Fibroblast of mammary gland (primary cell): Measurements from ENCODE around the gene GALK2.

Source experiments
- DNase-seq: peaks from one replicate; pipeline ENCODE4 v3.0.0-alpha.2; 2010; ENCODE audit warnings: low read depth
- H3K4me3 ChIP-seq: 2 replicates; pipeline ENCODE4 v1.5.1; 2011; ENCODE audit warnings: low read depth, mild to moderate bottlenecking, low read length, moderate library complexity; ENCODE audit not compliant: control insufficient read depth
- CTCF ChIP-seq: conservative IDR thresholded peaks from 2 replicates; pipeline ENCODE4 v1.5.1; 2011; ENCODE audit warnings: low read depth, low read length, inconsistent platforms; ENCODE audit not compliant: control insufficient read depth, insufficient read depth

Gene GALK2

GRCh38 chr15:49148727-49149126 is 21.3 kb upstream of the GALK2 start:
- no peak for DNase-seq
- H3K4me3 ChIP-seq: no peak overlapping the region
- TF ChIP-seq CTCF: no peak

- no peak for TF ChIP-seq CTCF
- no peak for DNase-seq
- no peak overlapping the region for H3K4me3 ChIP-seq
These were observed 18.2 kb upstream of the GALK2 start for GRCh38 chr15:49151831-49152230.

GRCh38 chr15:49152552-49153312 is 17.3 kb upstream of the GALK2 start:
- DNase-seq: no peak
- H3K4me3 ChIP-seq: no peak overlapping the region
- TF ChIP-seq CTCF: no peak

GRCh38 chr15:49154359-49154758 is 15.7 kb upstream of the GALK2 start:
- TF ChIP-seq CTCF: no peak
- DNase-seq: peak; percentile 42
- H3K4me3 ChIP-seq: peak overlapping the region; percentile 100

GRCh38 chr15:49154799-49155109 is 15.3 kb upstream of the GALK2 start:
- H3K4me3 ChIP-seq: peak overlapping the region; percentile 100
- no peak for DNase-seq
- no peak for TF ChIP-seq CTCF

- H3K4me3 ChIP-seq: peak within 1 kb of the TSS; percentile 100
- peak; percentile 99 for DNase-seq
- TF ChIP-seq CTCF: no peak
These were observed 14.8 kb upstream of the GALK2 start, which contains the start of gene COPS2 for GRCh38 chr15:49155110-49155833. Gene COPS2, minus strand, starts transcription at chr15:49155599. Its CDS starts 21 bp downstream, at chr15:49155578.
